GM19324 (cell line): ENCODE measurements around the gene PFKL.

ENCODE experiments used
- ATAC-seq: cut with Tn5 transposase; IDR thresholded peaks from one replicate; pipeline ENCODE4 v1.9.1; 2021; ENCODE audit warnings: mild to moderate bottlenecking, moderate library complexity; ENCODE audit not compliant: unreplicated experiment, low FRiP score

Gene PFKL

DNA sequence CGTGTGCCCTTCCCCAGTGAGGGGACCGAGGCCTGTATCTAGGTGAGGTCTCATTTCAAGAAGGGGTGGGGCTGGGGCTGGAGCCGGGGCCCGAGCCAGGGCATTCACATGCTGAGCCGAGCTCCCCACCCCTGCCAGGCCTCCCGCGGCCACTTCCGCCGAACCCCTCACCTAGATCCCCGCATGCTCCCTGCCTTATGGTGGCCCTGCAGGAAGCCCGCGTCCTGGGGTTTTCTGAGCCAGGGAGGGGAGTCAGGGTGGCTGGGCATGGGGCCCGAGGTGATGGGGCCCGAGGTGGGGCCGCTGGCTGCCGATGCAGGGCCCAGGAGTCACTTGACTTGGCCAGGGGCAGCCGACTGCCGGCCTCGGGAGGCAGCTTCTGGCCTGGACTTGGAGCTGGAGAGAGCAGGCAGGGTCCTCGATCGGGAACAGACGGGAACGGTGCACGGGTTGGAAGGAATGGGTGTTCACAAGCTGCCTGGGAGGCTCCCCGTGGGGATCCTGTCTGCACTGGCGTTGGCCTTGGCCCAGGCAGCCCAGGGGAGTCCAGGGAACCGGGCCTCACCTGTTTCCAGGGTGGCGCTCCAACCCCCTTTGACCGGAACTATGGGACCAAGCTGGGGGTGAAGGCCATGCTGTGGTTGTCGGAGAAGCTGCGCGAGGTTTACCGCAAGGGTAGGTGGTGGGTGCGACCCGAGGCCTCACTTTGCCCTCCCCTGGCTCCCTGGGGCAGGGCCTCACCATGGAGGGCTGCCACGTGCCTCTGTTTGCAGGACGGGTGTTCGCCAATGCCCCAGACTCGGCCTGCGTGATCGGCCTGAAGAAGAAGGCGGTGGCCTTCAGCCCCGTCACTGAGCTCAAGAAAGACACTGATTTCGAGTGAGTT lies 25.8 kb downstream of the PFKL start:
- no peak for ATAC-seq

DNA sequence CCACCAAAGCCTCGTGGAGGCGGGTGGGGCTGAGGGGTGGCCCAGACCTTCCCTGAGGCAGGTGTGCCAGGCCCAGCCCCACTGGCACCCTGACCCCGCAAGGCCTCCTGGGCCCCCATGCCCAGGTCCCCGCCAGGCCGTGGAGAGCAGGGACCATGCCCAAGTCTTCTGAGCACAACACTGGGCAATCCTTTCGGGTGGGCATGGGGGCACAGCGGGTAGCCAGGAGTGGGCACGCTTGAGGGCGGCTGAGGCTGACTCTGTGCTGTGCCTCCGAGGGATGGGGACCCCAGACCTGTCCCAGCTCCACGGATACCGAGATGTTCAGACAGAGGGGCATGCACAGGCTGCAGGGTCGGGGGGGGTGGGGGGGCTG lies 26.4 kb downstream of the PFKL start:
- ATAC-seq: no peak

DNA sequence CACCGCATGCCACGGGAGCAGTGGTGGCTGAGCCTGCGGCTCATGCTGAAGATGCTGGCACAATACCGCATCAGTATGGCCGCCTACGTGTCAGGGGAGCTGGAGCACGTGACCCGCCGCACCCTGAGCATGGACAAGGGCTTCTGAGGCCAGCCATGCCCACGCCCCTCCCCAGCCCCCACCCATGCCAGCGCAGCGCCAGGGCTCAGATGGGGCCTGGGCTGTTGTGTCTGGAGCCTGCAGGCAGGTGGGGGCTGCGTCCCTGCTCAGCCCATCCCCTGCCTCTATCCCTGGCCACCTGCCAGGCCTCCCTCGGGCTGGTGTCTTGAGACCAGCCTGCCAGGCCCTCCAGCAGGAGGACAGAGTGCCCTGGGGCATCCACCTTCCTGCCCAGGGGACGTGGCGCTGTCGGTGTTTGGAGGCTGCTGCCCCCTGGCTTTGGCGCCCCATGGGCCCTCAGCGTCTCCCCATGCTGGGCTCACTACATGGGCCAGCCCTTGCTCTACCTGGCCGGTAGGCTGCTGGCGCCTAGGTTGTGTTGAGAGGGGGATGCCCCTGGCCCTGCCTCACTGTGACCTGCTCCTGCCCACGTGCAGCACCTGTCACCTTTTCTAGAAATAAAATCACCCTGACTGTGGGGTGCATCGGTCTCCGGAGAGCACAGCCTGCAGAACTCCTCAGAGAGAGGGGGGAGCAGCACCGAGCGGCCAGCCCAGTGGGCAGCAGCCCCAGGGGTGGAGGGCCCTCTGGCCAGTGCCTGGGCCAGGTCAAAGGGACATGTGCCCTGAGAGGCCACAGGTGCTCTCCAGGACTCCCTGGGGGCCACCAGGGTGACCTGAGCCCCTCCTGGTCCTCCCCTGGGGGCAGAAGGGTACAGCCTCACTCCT lies 27.1 kb downstream of the PFKL start:
- no peak for ATAC-seq

DNA sequence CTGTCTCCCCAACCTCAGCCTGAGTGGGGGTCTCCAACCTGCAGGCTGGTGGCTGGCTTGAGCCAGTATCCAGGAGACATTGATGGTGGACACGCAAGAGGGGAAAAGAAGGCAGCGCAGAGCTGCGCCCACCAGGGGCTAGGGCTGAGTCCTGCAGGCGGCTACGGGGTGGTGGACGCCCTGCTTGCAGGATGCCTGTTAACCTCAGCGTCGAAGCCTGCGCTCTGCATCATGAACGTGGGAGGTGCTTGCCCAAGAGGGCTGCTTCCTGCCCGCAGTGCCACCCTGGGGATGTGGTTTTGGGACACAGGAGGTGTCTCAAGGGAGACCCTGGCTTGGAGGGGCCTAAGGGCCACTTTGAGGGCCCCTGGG lies 27.7 kb downstream of the PFKL start:
- no peak for ATAC-seq

DNA sequence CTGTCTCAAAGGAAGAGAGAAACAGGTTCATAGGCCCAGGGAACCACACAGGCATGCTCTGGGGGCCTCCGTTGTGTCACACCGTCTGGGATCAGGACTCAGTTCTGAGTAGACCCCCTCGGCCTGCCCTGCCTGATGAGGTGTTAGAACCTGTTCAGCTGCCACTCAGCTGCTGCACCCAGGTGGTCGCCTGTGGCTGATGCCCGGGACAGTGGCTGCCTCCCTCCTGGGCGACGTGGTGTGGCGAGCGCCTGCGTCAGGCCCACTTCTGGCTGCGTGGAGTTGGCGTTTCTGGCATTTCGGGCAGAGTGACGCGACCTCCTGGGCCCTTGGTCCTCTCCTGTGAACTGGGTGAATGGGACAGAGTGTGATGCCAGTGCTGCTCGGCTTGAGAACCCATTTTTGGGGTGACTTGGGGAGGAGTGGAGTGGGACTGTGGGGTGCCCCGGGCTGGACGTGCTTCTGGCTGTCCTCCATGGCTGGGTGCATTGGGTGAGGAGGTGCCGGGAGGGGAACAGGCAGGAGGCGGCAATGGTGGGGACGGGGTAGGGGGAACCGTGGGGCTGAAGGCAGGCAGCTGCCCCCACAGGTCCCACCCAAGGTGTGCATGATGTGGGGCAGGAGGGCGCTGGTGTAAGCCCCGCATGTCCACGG lies 28.5 kb downstream of the PFKL start:
- no peak for ATAC-seq

DNA sequence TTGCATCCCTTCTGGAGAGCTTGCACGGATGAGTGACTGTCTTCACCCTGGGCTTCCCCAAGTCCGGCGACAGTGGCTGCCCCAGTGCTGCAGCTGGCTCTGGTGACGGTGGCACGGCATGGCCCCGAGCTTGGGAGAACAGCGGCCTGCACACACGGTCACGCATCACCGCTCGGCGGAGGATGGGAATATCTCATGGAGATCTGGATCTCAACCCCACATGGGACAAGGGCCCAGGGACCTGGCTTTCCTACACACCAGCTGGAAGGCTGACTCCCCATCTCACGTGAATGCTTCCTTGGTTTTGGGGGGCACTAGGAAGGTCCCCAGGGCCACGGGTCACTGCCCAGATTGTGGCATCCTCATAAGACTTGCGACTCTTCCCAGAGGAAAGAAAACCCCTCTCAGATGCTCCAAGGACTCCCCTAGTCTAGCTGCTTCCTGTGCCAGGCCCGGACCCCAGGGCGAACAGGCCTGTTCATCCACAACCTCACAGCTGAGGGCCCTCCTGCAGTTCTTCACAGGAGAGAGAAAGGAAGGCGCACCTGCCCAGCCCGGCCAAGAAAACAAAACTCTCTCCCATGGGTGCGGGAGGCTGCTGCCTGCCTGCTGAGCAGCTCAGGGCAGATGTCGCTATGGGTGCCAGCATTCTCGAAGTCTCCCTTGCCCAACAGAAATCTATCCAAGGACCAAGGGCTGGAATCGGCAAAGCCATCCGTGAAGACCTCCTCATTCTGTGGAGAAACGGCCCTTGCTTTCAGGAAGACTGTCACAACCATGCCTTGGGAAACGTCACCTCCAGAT lies 29.4 kb downstream of the PFKL start:
- no peak for ATAC-seq

DNA sequence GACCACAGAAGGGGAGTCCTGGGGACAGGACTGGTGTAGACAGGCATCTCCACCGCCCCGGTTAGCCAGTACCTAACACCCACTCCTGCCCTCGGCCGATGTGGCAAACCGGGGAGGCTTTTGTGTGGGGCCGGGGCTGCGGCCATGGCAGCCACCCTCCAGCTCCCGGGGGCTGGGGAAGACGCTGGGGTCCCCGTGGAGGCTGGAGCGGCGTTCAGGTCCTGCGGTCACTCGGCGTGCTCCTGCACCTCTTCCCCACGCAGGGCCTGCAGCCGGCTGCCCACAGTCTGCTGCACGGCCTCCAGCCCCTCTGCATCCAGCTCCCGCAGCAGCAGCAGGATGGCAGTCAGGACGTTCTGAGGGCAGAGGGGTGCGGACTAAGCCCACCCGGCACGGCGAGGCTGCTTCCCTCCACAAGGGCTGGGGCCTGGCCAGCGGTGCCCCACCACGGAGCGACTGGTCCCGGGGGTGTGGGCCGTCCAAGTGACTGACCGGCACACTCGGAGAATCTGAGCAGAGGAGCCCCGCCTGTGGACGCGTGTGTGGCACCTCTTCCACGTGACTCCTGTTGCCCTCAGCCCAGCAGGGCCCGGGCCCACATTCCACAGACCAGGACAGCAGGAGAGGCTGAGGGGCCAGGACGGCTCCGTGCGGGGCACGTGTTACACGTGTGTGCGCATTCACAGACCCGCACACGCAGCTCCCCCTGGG lies 30.3 kb downstream of the PFKL start:
- no peak for ATAC-seq

DNA sequence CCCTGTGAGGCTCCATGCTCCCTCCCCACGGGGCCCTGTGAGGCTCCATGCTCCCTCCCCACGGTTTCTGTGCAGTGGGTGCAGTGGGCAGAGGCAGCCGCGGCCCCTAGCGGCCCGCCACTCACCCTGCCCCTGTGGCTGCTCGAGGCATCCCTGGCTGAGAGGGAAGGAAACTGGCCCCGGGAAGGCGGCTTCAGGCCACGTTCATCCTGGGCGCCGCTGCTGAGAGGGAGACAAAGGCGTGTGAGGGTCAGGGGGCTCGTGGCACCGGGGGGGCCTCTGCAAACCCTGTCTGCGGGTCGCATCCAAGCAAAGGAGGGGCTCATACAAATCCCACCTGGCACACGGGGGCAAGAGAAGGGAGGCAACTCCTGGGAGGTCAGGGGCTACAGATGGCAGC lies 30.8 kb downstream of the PFKL start:
- no peak for ATAC-seq

DNA sequence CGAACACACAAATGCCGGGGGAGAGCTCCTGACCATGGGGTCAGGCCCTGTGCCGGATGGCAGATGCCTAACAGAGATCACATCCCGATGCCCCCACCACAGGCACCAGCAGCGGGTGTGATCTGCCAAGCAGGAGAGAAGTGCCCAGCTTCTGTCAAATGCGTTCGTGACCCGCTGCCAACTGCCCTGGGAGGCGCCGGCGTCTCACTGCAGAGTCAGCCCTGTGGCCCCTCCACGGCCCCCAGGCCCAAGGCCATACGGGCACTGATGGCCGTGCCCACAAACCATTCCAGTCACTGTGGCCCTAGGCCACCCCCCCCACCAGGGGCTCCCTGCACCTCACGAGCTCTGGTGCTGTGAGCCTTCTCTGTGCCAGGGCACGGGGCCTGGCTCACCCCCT lies 31.4 kb downstream of the PFKL start:
- ATAC-seq: no peak

DNA sequence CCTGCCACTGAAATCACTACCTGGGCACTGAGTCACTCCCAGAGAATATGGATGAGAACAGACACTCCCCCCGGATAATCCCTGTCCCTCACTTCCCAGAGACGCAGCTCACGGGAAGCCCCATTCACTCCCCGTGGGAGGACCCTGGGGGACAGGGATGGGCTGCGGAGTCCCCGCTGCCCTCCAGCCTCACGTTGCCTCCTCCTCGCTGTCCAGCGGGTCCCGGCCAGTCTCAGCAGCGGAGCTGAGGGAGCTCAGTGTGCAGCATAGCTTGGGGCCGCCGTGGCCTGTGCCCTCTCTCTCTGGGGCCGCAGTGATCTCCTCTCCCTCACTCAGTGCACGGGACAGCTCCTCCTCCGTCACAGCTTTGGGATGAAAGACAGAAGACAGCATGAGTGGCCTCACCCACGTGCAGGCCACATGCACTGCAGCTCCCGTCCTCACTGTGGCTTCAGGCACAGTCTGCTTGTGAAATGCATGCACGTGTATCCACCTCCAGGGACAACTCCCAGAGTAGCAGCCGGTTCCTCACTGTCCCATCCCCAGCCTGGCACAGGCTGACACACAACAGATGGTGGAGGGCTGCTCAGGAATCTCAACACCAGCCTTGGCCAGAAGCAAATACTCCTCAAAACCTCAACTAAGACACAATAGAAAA lies 31.9 kb downstream of the PFKL start:
- ATAC-seq: no peak

DNA sequence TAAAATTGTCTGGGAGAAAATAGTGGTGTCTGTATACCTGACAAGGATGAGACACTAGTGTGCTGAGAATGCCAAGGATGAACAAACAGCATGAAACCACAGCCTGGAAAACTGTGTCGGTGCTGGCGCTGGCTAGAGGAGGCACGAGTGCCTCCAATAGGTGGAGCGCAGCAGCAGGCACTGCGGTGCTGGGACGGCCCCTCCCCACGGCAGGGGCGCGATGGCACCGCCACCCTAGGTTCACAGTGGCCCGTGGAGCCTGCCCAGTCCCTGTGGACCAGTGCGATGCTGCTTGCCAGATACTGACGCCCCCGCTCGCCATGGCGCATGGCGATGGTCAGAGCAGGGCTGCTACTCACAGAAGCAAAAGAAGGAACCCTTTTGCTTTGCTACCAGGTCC lies 32.5 kb downstream of the PFKL start:
- no peak for ATAC-seq

DNA sequence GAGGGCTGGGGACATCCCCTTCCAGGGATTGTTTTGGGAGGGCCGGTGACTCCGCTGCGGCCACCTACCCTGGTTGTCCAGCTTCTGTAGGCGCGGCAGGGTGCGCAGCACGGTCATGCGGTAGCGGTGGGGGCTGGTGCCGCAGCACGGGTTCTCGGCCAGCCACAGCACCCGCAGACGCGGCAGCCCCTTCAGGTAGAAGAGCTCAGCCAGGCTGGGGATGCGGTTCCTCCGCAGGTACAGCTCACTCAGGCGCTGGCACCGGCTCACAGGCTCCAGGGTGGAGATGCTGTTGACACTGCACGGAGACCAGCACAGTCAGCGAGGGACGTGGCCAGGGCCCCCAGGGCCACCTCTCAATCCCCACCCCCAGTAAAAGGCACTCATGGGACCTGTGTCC lies 33.1 kb downstream of the PFKL start:
- no peak for ATAC-seq

DNA sequence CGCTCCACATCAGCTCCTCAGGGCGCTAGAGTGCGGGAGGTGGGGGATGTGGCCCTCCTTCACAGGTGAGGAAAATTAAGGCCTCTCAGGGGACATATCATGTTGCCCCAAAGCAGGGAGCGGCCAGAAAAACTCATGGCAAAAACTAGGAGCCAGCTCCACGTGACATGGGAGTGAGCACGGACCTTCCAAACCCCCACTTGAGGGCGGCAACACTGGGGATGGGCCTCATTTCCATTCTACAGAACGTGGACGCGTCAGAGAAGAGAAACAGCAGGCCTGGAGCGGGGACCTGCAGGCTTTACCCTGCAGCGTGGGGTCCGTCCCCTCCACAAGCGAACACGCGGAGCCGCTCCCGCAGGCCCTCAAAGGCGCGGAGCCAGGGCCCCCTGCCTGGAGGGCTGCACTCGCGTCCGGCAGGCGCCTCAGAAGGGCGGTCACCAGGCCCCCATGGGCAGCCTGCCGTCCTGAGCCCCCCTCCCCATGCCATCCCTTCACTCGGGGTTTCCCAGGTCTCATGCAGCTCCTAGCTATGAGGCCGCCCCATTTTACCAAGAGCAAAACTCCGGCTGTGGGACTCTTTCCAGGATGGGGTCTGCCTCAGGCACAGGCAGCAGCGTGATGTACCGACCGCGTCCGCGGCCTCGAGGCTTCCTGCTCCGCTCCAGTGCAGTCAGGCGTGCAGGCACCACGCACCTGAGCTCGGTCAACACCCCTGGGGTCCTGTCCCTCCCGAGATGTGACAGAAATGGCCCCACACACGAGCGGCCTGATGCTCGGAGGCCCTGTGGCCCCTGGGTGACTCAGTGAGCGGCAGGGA lies 33.9 kb downstream of the PFKL start:
- no peak for ATAC-seq

DNA sequence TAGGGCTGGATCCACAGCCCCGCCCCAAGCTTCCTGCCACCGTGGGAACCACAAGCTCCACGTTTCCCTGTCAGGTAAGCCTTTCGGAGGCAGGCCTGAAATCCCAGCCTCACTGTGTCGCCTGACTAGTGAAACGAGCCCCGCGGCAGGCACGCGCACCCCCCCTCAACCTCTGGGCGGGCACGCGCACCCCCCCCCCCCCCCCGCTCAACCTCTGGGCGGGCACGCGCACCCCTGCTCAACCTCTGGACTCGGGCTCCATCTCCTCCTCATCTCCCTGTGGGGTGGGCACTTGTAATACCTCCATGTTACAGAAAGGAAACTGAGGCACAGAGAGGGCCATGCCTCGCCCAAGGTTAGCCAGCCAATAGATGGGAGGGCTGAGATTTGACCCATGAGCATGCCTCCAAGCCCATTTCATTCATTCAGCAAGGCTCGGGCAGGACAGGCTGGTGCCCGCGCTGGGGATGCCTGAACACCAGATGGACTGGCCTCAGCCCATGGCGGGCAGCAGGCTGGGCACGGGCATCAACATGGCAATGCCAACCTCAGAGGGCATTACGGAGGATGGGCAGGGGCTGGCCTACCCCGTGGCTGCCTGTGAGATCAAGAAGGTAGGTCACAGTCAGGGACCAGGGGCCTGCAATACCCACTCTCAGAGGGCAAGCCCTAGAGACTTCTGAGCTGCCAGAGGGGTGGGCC lies 34.6 kb downstream of the PFKL start:
- no peak for ATAC-seq

DNA sequence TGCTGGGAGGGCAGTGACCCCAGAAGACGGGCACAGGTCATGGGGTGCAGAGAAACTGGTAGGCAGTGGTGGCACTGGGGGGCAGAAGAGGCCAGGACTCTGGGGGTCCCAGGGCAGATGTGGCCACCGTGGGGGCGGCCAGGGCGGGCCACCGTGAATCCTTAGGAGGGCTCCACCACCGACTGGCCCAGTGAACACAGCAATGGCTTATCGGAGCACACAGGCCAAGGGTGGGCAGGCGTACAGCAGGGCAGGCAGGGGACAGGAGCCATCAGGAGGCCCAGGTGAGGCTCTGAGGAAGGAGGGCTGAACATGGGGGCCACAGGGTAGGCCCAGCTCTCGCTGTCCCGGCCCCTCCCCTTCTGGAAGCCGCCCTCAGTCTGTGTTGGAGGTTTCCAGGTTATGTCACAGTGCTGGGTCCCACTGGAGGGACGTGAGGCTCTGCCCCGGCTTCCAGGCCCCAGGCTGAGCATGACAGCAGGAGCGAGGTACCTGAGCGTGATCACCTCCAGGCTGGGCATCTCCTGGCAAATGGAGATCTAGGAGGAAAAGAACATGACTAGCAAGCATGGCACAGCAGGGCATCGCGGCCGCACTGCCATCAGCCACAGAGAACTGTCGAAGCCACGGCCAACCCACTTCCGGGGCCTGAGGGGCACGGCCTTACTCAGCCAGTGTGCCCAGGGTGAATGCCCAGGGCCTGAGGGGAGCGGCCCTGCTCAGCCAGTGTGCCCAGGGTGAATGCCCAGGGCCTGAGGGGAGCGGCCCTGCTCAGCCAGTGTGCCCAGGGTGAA lies 35.6 kb downstream of the PFKL start:
- no peak for ATAC-seq

DNA sequence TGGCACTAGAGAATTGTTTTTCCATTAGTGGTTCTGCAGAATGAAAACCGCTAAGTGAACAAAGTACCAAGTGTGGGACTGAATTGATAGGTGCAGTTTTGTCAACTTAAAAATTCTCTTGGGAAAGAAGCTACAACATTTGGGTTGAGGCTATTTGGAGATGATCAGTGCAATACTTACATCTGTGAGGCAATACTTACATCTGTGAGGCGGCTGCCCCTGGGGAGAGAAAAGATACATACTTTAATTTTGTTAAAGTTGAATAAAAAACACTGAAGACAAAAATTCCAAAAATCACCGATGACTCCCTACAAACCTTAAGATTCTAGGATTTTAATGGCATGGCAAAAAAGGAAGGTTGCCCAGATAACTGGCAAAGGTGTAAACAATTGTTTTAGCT lies 37.6 kb downstream of the PFKL start:
- ATAC-seq: no peak
